GM12874 (cell line): ENCODE measurements around the gene CAGE1.

Source experiments
- TF ChIP-seq, protein P1 (sequence below): IDR thresholded peaks from 2 replicates; pipeline ENCODE4 v1.5.1; 2011; ENCODE audit warnings: low read depth, mild to moderate bottlenecking, control low read depth, low read length, moderate library complexity; ENCODE audit not compliant: insufficient read depth

The CAGE1 gene

DNA sequence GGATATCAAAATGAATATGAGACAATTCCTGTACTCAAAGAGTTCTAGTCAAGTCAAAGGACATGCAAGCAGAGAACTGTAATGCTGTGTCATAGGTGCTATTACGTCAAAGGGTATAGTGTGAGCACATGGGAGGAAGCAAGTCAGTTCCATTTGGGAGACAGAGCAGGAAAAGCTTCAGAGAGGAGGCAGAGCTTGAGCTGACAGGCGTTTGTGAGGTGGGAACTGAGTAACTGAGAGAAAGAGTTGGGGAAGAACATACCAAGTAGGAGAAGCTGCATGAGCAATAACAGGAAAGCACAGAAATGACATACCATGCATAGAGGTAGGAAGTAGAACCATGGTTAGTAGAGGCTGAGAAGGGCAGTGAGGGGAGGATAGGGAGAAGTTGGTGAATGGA is 61.3 kb downstream of the CAGE1 start:
- TF ChIP-seq, protein P1, sequence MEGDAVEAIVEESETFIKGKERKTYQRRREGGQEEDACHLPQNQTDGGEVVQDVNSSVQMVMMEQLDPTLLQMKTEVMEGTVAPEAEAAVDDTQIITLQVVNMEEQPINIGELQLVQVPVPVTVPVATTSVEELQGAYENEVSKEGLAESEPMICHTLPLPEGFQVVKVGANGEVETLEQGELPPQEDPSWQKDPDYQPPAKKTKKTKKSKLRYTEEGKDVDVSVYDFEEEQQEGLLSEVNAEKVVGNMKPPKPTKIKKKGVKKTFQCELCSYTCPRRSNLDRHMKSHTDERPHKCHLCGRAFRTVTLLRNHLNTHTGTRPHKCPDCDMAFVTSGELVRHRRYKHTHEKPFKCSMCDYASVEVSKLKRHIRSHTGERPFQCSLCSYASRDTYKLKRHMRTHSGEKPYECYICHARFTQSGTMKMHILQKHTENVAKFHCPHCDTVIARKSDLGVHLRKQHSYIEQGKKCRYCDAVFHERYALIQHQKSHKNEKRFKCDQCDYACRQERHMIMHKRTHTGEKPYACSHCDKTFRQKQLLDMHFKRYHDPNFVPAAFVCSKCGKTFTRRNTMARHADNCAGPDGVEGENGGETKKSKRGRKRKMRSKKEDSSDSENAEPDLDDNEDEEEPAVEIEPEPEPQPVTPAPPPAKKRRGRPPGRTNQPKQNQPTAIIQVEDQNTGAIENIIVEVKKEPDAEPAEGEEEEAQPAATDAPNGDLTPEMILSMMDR = no peak

DNA sequence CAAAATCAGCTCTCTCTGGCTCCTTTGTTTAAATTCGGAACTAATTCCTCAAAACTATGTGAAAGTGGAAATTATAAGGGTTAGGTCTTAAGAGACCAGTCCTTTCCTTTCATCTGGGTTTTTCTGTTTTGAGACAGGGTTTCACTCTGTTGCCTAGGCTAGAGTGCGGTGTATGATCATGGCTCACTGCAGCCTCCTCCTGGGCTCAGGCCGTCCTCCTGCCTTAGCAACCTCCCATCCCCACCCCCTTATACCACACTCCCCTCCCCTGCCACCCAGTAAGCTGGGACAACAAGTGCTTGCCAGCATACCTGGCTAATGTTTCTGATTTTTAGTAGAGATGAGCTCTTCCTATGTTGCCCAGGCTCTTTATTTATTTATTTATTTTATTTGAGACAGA is 63.8 kb downstream of the CAGE1 start:
- TF ChIP-seq, protein P1 = no peak

DNA sequence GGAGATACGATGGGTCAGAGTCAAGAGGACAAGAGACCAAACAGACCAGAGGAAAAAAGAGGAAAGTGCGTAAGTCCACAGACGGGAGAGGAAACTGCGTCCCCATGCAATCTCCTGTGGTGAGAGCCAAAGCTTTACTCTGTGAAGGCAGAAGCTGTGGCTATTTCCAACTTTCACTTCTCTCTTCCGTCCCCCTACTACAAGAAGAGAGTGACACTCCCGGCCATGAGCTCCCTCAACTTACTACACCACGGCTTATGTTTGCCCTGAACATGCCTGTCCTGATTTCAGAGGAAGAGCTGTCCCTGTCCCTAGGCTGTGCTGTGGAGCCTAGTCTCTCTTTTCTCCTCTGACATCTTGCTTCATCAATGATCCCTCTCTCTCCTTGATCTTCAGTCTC is 65.0 kb downstream of the CAGE1 start:
- TF ChIP-seq, protein P1 = no peak

DNA sequence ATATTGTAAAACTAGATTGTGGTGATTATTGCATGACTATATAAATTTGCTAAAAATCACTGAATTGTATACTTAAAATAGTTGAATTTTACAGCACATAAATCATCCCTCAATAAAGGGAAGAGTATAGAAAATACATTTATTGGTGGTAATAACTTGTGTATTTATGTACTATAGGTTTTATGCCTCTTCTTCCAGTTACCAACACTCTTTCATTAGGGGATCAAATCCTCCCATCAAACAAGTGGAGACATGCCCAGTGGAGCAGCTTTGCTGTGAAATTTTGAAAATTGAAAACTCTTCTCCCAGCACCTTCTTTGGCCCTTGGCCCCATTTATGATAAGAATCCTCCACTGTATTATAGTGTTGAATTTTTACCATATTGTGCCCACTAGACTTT is 66.5 kb downstream of the CAGE1 start:
- TF ChIP-seq, protein P1 = no peak

DNA sequence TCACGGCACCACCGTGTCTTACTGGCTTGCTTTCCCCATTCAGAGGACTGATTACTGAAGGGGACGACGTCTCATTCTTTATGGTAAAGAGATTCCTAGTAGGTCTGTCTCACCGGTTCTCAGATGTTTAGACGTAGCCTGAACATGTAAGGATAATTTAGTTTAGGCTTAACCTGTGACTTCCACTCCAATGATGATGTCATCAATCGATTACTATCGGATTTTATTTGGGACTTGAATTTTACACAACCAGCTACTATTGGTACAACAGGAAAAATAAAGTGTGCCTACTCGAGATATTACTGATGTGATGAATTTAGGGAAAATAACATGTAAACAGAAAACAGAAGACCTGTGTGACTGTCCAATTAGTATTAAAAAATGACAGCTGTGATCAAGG is 72.0 kb downstream of the CAGE1 start:
- TF ChIP-seq, protein P1 = no peak

DNA sequence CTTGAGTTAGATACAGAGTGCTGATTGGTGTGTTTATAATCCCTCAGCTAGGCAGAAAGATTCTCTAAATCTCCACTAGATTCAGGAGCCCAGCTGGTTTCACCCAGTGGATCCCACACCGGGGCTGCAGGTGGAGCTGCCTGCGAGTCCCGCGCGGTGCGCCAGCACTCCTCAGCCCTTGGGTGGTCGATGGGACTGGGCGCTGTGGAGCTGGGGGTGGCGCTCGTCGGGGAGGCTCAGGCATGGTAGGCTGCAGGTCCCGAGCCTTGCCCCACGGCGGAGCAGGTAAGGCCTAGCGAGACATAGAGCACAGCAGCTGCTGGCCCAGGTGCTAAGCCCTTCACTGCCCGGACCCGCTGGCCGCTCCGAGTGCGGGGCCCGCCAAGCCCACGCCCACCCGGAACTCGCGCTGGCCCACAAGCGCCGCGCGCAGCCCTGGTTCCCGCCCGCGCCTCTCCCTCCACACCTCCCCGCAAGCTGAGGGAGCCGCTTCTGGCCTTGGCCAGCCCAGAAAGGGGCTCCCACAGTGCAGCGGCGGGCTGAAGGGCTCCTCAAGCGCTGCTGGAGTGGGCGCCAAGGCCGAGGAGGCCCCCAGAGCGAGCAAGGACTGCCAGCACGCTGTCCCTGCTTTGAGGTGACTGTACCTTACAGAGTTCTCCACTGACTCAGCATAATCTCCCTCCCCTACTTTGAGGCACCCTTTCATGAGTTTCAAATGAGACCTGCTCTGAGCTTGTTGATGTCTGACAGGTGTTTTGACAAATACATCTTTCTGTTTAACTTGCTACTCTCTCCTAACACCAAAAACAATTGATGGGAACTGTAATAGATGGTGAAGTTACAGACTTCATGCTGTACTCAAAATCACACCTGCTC is 72.6 kb downstream of the CAGE1 start:
- TF ChIP-seq, protein P1 = no peak

DNA sequence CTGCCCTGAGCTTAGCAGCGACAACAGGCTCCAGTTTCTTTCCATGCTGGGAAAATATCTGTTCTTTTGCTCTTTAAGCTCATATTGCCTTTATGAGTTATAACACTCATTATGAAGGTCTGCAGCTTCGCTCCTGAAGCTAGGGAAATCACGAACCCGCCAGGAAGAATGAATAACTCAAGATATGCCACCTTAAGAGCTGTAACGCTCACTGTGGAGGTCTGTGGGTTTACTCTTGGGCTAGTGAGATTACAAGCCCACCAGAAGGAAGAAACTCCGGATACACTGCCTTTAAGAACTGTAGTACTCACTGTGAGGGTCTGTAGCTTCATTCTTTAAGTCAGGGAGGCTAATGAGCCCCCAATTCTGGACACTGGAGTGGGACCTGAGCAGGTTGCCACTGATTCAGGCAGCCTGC is 73.6 kb downstream of the CAGE1 start:
- TF ChIP-seq, protein P1 = no peak
